Measurements from ENCODE around the gene NUP188. TPM values are rescaled to one million over a fixed set of nuclear protein-coding genes. Genes with fewer than 3 reads are reported as not detected.

The NUP188 gene
- total and polyA plus RNA-seq, 2 of the 13 experiments (the other 11 are each of a cell fraction or from before 2014, with no cell fraction given), result 28.0 to 38.5 TPM

DNA sequence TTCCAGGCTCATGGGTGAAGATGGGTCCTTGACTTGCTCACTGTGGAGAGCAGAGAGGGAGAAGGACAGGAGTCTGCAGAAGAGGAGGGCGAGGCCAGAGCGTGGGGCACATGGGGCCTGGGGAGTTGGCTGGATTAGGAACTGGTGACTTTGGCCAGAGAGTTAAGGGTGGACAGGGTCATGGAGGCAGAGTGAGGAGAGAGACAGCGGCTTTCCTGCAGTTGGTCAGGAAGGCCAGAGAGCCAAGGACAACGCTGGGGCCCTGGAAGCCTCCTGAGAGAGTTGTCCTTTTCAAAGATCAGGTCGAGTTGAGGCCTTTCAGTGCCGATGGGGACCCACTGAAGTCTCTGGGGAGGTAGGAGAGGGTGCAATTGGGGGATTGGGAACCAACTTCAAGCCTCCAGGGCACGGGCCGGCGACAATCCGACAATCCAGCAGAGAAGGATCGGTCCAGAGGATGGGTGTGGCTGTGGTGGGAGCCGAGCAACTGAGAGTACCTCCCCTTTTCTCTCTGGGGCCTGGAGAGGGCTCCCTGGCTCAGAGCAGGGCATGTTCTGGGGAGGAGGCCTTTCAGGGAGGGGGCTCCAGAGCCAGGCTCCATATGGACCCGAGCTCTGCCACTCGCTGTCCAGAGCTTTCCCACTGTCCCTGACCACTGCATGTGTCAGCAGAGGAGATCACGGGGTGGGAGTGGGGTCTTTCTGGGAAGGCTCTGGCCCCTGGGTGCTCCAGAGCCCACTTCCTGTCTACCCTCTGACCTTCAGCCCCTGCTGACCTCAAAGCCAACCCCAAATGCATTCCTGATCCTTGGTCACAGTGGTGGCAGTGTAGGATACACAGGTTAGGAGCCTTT is 34.2 kb upstream of the NUP188 start (continued):
- no peak for TF ChIP-seq ZFAT (CRISPR knock-in tag; conservative IDR thresholded peaks at IDR 0.05)
- TF ChIP-seq MIXL1 (CRISPR knock-in tag; IDR thresholded peaks at IDR 0.05), result no peak
- TF ChIP-seq NCOR1 (IDR thresholded peaks at IDR 0.05; ENCODE audit: borderline replicate concordance, low read length), result no peak
- TF ChIP-seq, protein P1, sequence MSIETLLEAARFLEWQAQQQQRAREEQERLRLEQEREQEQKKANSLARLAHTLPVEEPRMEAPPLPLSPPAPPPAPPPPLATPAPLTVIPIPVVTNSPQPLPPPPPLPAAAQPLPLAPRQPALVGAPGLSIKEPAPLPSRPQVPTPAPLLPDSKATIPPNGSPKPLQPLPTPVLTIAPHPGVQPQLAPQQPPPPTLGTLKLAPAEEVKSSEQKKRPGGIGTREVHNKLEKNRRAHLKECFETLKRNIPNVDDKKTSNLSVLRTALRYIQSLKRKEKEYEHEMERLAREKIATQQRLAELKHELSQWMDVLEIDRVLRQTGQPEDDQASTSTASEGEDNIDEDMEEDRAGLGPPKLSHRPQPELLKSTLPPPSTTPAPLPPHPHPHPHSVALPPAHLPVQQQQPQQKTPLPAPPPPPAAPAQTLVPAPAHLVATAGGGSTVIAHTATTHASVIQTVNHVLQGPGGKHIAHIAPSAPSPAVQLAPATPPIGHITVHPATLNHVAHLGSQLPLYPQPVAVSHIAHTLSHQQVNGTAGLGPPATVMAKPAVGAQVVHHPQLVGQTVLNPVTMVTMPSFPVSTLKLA (IDR thresholded peaks at IDR 0.05), result no peak
- 0 out of 2 replicates have a peak, but pooled peaks have one; percentile 20 for TF ChIP-seq POLR2G (IDR thresholded peaks at IDR 0.05; ENCODE audit: low read depth, low read length)
- TF ChIP-seq, protein P2, sequence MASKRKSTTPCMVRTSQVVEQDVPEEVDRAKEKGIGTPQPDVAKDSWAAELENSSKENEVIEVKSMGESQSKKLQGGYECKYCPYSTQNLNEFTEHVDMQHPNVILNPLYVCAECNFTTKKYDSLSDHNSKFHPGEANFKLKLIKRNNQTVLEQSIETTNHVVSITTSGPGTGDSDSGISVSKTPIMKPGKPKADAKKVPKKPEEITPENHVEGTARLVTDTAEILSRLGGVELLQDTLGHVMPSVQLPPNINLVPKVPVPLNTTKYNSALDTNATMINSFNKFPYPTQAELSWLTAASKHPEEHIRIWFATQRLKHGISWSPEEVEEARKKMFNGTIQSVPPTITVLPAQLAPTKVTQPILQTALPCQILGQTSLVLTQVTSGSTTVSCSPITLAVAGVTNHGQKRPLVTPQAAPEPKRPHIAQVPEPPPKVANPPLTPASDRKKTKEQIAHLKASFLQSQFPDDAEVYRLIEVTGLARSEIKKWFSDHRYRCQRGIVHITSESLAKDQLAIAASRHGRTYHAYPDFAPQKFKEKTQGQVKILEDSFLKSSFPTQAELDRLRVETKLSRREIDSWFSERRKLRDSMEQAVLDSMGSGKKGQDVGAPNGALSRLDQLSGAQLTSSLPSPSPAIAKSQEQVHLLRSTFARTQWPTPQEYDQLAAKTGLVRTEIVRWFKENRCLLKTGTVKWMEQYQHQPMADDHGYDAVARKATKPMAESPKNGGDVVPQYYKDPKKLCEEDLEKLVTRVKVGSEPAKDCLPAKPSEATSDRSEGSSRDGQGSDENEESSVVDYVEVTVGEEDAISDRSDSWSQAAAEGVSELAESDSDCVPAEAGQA (IDR thresholded peaks at IDR 0.05; ENCODE audit: low read depth), result no peak
- TF ChIP-seq, protein P2 (CRISPR knock-in tag; IDR thresholded peaks at IDR 0.05; ENCODE audit: borderline replicate concordance), result no peak
- no peak for TF ChIP-seq CHCHD3 (CRISPR knock-in tag; IDR thresholded peaks at IDR 0.05)
- TF ChIP-seq, protein P3, sequence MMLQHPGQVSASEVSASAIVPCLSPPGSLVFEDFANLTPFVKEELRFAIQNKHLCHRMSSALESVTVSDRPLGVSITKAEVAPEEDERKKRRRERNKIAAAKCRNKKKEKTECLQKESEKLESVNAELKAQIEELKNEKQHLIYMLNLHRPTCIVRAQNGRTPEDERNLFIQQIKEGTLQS (CRISPR knock-in tag; IDR thresholded peaks at IDR 0.05), result no peak
- TF ChIP-seq, protein P4, sequence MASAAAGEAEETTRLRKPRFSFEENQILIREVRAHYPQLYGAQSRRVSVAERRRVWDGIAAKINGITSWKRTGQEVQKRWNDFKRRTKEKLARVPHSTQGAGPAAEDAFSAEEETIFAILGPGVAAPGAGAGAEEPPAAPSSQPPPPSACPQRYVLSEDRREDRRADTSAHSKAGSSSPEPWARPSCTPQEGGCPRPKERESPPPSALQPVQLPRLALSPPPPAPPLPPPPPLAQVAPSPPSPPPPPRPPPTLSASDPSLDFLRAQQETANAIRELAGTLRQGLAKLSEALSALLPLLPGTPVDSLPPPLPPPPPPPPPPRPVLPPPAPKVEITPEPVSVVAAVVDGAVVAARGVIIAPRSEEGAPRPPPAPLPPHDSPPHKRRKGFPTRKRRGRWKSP (CRISPR knock-in tag; IDR thresholded peaks at IDR 0.05), result no peak
- TF ChIP-seq NRL (CRISPR knock-in tag; IDR thresholded peaks at IDR 0.05; ENCODE audit: borderline replicate concordance), result no peak
- no peak for TF ChIP-seq BCLAF1 (IDR thresholded peaks at IDR 0.05)
- no peak for TF ChIP-seq RBAK (CRISPR knock-in tag; IDR thresholded peaks at IDR 0.05)
- no peak for TF ChIP-seq IKZF4 (CRISPR knock-in tag; IDR thresholded peaks at IDR 0.05; ENCODE audit: borderline replicate concordance, low read depth, not compliant biosample characterization)
- peak; percentile 7 for TF ChIP-seq TEAD3 (CRISPR knock-in tag; optimal IDR thresholded peaks at IDR 0.05; ENCODE audit: borderline replicate concordance)
- TF ChIP-seq ZFY (CRISPR knock-in tag; IDR thresholded peaks at IDR 0.05), result 0 out of 2 replicates have a peak, but pooled peaks have one; percentile 17

Measured in HepG2 (cell line).